Stimulated activated CD4-positive, alpha-beta T cell treated with anti-CD3 and anti-CD28 coated beads, TNF-alpha, amount 100 ng/mL, for 24 hours (primary cell): ENCODE results near the gene LRRFIP1.
"Not testable (repeated sequence)": the region's sequence is repeated elsewhere in the genome, so short reads cannot be mapped to it uniquely, and the experiment has no call there.

Experiments used
- DNase-seq, 3 experiments: peaks; one replicate each; pipeline ENCODE4 v3.0.0-alpha.2; 2020; ENCODE audit warnings: low read depth in 3 of 3

The LRRFIP1 gene

DNA sequence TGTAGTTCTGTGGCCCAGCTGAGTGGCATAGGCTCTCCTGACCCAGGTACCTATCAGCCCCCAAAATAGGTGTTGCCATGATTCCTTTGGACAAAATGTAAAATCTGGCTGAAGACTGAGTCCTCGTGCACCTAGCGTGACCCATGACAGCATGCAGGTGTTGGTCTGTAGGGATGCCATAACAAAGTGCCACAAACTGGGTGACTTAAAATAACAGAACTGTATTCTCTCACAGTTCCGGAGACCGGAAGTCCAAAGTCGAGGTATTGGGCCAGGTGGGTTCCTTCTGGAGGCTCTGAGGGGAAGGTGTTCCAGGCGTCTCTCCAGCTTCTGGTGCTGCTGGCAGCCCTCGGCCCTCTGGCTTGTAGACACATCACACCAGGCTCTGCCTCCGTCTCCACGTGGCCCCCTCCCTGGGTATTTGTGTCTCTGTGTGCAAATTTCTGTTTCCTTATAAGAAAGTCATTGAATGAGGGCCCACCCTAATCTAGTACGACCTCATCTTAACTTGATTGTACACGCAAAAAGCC, 34.5 kb downstream of the LRRFIP1 start:
- no peak for DNase-seq

DNA sequence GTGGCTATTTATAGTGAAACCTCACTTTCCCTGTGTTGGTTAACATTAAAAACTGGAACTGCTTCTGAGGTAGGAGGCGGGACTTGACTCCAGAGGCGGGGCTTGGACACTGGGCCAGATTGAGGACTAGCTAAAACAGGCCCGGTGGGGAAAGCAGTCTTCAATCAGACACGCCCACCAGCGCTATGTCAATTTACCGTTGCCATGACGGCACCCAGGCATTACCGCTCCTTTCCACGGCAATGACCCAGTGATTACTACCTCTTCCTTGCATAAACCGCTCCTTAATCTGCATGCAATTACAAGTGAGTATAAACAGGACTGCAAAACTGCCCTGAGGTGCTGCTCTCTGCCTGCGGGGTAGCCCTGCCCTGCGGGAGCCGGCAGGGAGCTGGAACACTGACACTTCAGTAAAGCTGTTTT, 35.3 kb downstream of the LRRFIP1 start:
- DNase-seq = peak in 2 of 3 experiments; percentile 22 to 56

DNA sequence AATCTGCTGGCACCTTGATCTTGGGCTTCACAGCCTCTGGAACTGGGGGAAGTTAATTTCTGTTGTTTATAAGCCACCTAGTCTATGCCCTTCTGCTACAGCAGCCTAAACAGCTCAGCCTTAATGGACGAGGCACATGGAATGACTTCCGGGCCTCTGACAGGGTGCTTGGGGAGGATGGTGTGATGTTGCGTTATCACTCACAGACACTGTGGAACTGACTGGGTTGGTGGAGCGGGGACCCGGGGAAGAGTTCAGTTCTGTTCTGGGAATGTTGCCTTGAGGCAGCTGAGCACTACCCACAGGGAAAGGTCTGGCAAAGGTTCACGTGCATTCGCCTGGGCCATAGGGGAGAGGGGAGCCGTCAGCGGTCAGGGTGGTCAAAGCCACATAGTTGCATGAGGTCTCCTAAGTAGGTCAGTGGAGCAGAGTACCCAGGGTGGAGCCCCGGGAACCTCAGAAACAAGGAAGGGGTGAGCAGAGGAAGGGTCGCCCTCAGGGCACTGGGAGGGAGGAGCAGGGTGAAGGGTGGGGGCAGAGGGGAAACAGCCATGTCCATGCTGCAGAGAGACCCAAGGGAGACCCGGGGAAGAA, 36.2 kb downstream of the LRRFIP1 start:
- DNase-seq = no peak

DNA sequence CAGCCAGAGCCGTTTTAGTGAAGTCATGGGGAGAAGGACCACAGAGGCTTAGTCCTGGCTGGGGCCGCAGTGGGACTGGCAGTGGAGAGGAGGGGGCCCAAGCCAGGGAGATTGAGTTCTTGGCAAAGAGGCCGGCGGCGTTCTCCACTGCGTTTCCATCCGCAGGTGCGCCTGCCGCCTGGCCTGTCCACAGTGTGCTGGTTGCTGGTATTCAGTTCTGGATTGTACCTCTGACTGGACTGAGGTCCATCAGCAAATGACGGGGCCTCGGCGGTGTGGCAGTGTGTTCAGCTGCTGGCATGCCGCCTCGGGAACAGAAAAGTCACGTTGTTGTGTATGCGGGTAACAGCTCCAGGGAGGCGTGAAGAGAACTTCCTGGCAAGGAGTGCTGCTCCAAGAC, 36.8 kb downstream of the LRRFIP1 start:
- DNase-seq = no peak

DNA sequence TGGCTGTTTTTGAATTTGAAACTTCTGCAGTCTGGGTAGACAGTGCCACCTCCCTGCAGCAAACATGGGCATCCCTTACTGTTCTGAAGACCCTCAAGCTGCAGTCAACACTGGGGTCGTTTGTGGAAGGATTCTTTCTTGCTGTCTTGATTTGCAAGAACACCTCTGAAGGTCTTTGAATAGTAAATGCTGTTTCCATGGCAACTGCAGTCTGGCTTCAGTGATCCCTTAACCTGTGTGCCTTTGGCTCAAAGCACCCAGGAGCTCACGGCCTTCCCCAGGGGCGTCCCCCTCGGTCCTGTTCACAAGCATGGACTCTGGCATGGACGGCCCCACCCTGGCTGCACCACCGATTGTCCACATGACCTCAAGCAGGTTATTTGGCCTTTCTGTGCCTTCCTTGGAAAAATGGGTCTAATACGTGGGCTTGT, 38.3 kb downstream of the LRRFIP1 start:
- no peak for DNase-seq

DNA sequence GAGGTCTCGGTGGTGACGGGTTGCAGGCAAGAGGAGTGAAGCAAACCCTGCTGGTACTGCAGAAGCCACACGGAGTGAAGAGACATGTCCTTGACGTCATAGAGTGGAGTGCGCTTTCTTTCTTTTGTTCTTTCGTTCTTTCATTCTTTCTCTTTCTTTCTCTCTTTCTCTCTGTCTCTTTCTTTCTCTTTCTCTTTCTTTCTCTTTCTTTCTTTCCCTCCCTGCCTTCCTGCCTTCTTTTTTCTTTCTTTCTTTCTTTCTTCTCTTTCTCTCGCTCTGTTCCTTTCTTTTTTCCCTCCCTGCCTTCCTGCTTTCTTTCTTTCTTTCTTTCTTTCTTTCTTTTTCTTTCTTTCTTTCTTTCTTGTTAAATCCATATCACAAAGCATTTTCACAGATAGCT, 39.2 kb downstream of the LRRFIP1 start:
- DNase-seq = no peak

DNA sequence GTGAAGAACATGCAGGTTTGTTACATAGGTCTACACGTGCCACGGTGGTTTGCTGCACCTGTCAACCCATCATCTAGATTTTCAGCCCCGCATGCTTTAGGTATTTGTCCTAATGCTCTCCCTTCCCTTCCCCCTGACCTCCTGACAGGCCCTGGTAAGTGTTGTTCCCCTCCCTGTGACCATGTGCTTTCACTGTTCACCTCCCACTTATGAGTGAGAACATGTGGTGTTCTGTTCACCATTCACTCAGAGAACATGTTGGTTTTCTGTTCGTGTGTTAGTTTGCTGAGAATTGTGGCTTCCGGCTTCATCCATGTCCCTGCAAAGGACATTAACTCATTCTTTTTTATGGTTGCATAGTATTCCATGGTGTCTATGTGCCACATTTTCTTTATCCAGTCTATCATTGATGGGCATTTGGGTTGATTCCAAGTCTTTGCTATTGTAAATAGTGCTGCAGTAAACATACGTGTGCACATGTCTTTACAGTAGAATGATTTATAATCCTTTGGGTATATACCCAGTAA, 39.7 kb downstream of the LRRFIP1 start:
- DNase-seq = not testable (repeated sequence)

DNA sequence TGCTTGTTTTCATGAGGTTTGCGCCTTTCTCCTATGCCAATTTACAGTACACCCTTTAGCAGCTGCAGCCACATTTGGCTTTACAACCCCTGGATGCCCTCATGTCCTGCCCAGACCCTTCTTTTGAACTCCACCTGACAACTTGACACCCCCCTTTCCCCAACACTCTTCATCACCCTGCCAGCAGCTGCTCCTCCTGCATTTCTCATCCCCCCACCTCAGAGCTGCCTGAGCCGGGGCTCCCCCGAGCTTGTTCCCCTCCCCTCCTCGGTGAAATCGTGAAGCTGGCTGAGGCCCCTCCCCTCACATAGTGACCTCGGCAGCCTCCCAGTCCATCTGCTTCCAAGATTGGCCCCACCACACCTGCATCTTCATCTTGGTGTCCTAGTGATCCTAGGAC, 40.5 kb downstream of the LRRFIP1 start:
- no peak for DNase-seq

DNA sequence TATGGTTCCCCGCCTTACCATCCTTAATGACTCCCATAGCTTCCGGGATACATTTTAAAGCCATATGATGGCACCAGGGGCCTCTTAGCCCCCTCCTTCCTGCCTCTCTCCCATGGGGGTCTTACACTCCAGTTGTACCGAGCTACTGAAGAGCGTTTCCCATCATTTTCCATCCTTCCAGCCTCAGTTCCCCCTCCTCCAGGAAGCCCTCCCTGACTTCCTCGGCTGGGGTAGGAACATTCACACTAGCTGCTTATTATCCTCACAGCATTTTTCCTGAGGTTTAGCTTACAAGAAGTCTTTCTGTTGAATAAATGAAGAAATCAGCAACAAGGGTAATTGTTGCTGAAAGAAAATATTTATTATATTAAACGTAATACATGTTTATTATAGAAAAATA, 41.1 kb downstream of the LRRFIP1 start:
- no peak for DNase-seq

DNA sequence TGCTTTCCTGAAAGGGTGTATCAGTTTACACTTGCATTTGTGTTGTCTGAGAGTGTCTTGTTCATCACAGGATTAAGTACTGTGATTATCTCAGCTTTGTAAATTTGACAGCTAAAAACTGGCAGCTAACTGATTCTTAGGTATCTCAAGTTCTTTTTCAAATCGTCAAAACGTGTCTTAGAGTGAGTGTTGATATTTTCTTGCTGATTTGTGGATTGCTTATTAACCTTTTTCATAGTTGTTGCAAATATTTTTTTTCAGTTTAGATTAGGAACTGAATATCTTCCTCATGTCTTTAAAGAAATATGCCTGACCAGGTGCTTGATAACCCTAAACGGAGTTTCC, 41.9 kb downstream of the LRRFIP1 start:
- DNase-seq = no peak

DNA sequence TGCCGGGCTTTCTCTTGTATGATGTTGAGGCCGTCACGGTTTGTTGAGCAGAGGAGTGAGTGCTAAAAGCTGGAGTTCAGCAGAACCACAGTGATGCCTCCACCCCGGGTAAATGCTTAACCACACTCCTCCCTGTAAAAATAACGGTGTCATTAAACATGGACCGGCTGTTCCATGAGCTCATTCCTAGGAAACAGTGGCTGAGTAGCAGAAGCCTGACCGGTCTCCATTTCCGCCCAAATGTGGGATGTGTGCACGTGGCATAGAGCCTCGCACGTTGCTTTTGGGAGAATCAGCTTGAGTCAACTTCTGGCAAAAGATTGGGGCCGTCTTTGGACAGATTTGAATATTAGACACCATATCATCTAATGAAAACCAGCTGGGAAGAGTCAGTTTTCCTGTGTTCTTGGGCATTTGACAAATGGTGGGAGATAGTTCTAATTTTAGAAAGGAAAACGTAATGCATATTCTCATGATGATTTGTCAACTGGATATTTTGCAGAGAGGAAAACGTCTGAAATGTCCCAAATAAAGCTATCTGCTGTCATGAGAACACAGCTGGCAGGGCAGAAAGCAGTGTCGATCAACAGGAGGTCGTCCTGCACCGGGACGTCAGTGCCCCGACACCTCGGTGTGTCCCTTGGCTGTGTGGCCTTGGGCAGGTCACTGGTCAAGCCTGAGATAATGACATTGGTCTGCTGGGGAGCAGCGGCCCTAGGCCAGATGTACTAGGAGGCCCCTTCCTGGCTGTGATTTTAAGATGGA, 42.4 kb downstream of the LRRFIP1 start:
- no peak for DNase-seq

DNA sequence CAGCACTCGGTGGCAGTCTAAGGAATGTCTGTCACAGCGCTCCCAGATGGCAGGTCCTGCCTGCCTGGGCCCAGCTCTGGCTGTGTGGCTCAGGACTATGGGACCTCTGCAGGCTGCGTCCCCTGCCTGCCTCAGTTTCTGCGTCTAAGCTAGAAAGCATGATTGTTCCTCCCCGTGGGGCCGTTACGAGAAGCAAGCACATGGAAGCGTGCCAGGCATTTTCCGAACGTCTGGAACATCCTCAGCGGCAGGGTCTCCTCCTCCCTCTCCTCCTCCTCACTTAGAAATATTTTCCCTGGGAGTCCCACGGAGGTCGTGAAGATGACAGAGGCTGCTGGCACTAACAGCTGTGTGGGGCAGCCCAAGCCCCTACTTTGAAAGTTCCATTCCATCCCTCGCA, 43.3 kb downstream of the LRRFIP1 start:
- DNase-seq = no peak

DNA sequence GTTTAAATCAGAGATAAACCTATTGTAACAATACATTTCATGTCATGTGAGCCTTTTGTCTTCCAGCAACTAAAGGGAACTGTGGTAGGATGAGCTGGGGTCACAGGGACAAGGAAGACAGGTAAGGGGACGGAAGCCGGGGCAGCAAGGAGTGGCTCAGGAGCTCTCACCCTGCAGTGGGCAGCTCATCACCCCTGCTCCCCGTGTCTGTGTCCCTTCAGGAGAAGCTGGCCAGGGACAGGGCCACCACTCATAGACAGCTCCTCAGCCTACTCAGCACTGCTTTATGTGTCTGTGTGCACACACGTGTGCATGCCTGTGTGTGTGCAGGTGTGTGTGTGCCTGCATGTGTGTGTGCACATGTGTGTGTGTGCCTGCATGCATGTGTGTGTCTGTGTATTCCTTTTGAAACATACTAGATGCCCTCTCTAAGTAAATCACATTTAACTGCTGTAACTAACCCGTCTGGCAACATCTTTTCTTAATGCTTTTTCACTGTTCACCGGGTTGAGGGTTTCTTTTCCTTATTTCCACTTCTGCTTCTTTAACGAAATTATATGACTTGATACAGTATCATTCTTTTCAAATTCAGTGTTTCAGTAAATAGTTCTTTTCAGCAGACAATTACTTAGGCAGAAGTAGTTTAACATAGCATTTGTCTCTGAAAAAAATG, 44.2 kb downstream of the LRRFIP1 start:
- DNase-seq = no peak

DNA sequence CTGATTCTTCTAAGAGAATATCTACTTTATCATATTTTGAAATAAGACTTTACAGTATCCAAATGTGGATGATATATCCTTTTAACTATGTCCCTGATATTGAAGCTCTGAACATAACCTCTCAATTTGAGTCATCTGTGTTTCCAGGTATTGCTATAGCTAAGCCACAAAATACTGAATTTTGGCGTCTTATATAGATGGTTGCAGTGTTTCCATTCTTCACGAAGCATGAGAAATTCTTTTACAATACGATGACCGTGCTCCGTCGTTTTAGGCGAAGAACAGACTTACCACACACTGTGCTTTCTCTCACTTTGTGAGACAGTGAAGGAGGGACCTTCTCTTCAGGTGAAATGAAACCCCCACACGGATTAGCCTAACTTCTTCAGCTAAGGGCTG, 45.3 kb downstream of the LRRFIP1 start:
- DNase-seq = no peak

DNA sequence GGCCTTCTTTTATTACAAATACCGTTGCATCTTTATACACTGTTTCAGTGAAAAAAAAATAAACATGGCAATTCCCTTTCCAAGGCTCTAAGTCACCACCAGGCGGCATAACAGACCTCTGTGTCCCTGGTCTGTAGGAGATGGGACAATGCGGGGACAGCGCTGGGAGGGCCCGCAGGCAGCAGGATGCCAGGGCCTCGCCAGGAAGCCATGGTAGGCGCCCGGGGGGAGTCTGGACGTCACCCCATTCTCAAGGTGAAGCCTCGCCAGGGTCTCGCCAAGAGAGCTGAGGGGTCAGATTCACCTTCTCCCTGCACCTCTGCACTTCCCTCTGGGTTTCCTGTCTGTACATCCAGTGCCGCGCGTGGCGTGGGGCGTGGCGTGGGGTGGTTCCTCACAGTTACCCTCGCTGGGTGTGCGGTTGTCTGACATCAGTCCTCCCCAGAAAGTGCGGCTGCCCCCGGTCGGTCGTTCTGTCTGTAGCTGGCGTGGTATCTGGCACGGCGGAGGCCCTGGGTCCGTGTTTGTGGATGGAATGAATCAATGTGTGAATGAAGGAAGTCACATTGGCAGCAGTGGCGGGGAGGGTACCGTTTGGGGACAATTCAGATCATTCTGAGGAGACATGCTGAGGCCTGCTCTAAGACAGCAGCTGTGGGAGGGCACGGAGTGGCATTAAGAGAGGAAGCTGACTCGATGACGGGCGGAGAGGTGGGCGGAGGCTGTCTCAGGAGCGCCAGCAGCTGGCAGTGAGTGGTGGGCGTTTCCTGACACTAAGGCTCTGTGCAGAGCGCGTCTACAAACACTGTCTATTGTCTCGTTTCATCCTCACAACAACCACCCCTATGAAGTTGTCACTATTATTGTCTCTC, 46.0 kb downstream of the LRRFIP1 start:
- peak; percentile 72 to 87 (median 82) for DNase-seq

DNA sequence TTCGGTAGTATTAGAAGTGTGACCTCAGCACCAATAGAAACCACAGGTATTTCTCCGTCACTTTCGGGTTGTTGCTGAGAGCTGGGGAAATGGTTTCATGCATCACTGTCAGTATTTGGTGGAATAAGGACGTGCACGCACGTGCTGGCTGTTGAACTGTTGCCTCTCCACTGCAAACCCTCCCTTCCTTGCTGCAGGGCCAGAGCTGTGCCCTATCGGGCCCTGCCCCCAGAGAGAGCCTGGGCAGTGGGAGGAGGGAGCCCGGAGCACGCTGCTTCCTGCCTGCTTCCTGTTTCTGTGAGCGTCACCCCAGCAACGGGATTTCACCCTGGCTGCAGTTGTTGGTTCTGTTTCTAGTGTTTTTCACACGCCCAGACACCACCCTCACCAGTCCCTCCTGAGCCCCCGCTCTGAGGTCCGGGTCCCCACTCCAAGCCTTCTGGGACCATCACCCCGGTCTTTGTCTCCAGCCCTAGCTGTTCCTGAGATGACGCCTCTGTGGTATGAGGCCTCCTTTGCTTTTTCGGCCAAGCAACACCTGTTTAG, 47.4 kb downstream of the LRRFIP1 start:
- DNase-seq = peak in 2 of 3 experiments; percentile 45 to 68

DNA sequence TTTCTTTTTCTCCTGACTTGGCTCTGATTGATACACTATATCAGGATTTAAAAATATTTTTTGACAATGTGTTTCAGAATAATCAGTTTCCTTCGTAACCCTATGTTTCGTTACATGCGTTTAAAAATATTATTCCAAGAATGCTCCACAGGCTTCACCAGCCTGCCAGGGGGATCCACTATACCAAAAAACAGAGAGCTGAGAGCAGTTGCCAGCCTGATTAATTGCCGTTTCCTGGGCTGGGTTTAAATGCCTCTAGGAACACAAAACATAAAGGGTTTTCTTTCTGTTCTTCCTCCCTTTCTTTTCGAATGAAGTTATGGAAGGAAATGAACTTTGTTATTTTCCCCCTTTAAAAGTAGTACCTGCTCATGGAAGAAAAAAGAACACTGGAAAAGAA, 47.9 kb downstream of the LRRFIP1 start:
- DNase-seq = no peak

DNA sequence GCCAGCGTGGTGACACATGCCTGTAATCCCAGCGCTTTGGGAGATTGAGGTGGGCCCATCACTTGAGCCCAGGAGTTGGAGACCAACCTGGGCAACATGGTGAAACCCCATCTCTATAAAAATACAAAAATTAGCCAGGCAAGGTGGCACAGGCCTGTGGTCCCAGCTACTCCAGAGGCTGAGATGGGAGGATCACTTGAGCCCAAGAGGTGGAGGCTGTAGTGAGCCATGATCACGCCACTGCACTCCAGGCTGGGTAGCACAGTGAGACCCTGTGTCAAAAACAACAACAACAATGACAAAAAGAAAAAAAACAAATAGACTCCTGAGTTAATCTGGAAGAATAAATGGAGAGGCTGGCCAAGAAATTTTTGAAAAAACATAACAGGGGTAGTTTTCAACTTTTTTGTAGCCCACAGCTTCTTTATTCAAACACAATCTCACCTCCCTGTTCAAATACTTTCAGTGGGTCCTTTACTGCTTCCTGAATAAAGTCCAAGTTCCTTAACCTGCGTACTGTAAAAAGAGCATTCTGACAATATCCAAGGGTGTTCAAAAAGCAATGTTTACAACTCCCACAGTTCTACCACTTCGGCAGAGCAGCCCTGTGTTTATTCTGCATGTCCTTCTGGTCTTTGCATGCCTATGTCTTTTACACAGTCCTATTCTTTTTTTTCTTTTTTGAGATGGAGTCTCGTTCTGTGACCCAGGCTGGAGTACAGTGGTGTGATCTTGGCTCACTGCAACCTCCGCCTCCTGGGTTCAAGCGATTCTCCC, 53.5 kb downstream of the LRRFIP1 start:
- DNase-seq = no peak

DNA sequence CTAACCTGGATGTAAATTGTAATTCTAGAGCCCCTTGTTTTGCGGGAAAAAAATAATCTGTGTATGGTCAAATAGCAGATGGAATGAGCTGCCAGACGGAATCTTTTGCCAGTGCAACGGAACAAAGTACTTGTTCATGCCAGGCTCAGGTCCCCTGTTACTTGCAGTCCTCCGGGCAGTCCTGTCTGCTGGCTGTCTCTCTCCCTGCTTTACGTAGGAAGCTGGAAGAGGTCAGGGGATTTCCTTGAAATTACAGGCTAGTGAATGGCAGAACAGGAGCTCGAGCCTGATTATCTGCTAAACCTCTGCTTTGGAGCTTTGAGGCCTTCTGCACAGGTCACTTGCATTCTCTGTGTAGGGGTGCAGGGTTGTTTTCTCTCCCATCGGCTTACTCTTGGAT, 54.8 kb downstream of the LRRFIP1 start:
- no peak for DNase-seq

DNA sequence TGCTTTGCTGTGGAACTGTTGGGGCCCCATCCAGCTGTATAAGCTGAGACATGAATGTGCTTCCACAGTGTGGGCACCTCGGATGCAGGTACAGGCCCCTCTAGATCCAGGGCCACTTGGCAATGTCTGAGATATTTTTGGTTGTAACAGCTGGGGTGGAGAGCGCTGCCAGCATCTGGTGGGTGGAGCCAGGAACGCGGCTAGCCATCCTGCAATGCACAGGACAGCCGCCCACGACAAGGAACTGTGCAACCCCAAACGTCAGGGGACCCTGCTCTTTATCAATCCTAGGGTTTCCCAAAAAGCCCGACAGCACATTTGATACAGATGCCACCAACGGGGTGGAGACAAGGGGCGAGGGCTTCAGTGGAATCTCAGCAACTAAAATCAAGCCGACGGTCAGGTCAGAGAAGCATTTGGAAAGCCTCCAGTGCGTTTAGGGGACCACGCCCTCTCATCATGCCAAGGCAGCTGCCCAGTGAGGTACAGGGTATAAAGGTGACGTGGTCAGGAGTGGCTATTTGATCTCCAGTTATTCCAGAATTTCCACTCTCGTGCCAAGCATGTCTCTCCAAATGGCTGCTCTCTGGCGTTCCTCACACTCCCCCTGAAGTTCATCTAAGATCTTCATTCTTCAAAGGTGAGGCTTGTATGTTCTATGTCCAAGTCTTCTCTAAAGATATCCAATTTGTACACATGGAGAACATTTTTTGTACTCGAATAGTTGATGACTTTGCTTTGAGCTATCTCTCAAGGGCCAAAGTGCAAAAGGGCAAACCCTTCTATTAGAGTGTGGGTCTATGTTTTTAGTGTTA, 55.7 kb downstream of the LRRFIP1 start:
- DNase-seq = no peak
